ENCODE data around the gene ERVK3-1.

The ERVK3-1 gene

GRCh38 chr19:58315580-58315979 lies 10.4 kb downstream of the ERVK3-1 start:
- H4K20me1 ChIP-seq (ENCODE audit: insufficient read depth) = no peaks in the 10 kb centered on the region
- no peak overlapping the region for H3K9ac ChIP-seq
- H3K79me2 ChIP-seq (ENCODE audit: insufficient read depth, low read depth) = no peaks in the 10 kb centered on the region

GRCh38 chr19:58317476-58318072 lies 12.4 kb downstream of the ERVK3-1 start:
- Histone ChIP-seq H3K27ac (no peak overlapping the region), H4K20me1 (ENCODE audit: insufficient read depth) (no peaks in the 10 kb centered on the region), H2AFZ (ENCODE audit: low read depth) (no peak overlapping the region), H3K79me2 (ENCODE audit: insufficient read depth, low read depth) (no peaks in the 10 kb centered on the region), H3K4me1 (ENCODE audit: low read depth, poor library complexity, severe bottlenecking) (no peaks in the 10 kb centered on the region), H3K27me3 (ENCODE audit: insufficient read depth, low read depth) (no peaks in the 10 kb centered on the region), H3K4me2 (no peak overlapping the region), H3K36me3 (ENCODE audit: insufficient read depth) (peaks cover 2% of the 10 kb centered on the region; the same call in 1 of the 2 replicates), H3K9ac (no peak overlapping the region), H3K4me3 (IDR thresholded peaks at IDR 0.05; ENCODE audit: insufficient read depth, low read depth, low read length) (no peak overlapping the region)
- TF ChIP-seq CTCF (conservative IDR thresholded peaks at IDR 0.05; ENCODE audit: low read depth, low read length) = no peak

More at GRCh38 chr19:58315580-58315979, 10.4 kb downstream of the ERVK3-1 start:
- H3K27me3 ChIP-seq (ENCODE audit: insufficient read depth, low read depth) = no peaks in the 10 kb centered on the region
- no peak overlapping the region for H3K4me2 ChIP-seq
- H2AFZ ChIP-seq (ENCODE audit: low read depth) = no peak overlapping the region
- peaks cover 9% of the 10 kb centered on the region; the same call in 1 of the 2 replicates for H3K36me3 ChIP-seq (ENCODE audit: insufficient read depth)
- H3K27ac ChIP-seq = no peak overlapping the region
- H3K4me3 ChIP-seq (IDR thresholded peaks at IDR 0.05; ENCODE audit: insufficient read depth, low read depth, low read length) = no peak overlapping the region
- H3K4me1 ChIP-seq (ENCODE audit: low read depth, poor library complexity, severe bottlenecking) = no peaks in the 10 kb centered on the region
- no peak for TF ChIP-seq CTCF (conservative IDR thresholded peaks at IDR 0.05; ENCODE audit: low read depth, low read length)

- Histone ChIP-seq H3K79me2 (ENCODE audit: insufficient read depth, low read depth) (no peaks in the 10 kb centered on the region), H3K27me3 (ENCODE audit: insufficient read depth, low read depth) (no peaks in the 10 kb centered on the region), H4K20me1 (ENCODE audit: insufficient read depth) (no peaks in the 10 kb centered on the region), H2AFZ (ENCODE audit: low read depth) (no peak overlapping the region), H3K36me3 (ENCODE audit: insufficient read depth) (peaks cover 2% of the 10 kb centered on the region; the same call in 1 of the 2 replicates), H3K9ac (no peak overlapping the region), H3K27ac (no peak overlapping the region), H3K4me1 (ENCODE audit: low read depth, poor library complexity, severe bottlenecking) (no peaks in the 10 kb centered on the region), H3K4me3 (IDR thresholded peaks at IDR 0.05; ENCODE audit: insufficient read depth, low read depth, low read length) (no peak overlapping the region), H3K4me2 (no peak overlapping the region)
- TF ChIP-seq CTCF (conservative IDR thresholded peaks at IDR 0.05; ENCODE audit: low read depth, low read length) = no peak
Measured at GRCh38 chr19:58318297-58318696, 13.1 kb downstream of the ERVK3-1 start.

GRCh38 chr19:58319241-58319640 lies 14.1 kb downstream of the ERVK3-1 start:
- Histone ChIP-seq H3K79me2 (ENCODE audit: insufficient read depth, low read depth) (no peaks in the 10 kb centered on the region), H3K36me3 (ENCODE audit: insufficient read depth) (no peaks in the 10 kb centered on the region), H3K4me1 (ENCODE audit: low read depth, poor library complexity, severe bottlenecking) (no peaks in the 10 kb centered on the region), H4K20me1 (ENCODE audit: insufficient read depth) (no peaks in the 10 kb centered on the region), H3K4me3 (IDR thresholded peaks at IDR 0.05; ENCODE audit: insufficient read depth, low read depth, low read length) (no peak overlapping the region), H3K27me3 (ENCODE audit: insufficient read depth, low read depth) (no peaks in the 10 kb centered on the region), H3K27ac (no peak overlapping the region), H3K4me2 (no peak overlapping the region), H3K9ac (no peak overlapping the region), H2AFZ (ENCODE audit: low read depth) (no peak overlapping the region)
- TF ChIP-seq CTCF (conservative IDR thresholded peaks at IDR 0.05; ENCODE audit: low read depth, low read length) = no peak

Measured in KMS-11 (cell line).